Spleen (tissue), 11 donors: ENCODE results near the gene TTC28. TPM values are rescaled to one million over a fixed set of nuclear protein-coding genes. Genes with fewer than 3 reads are reported as not detected.

ENCODE experiments used
- DNase-seq: peaks from one replicate; pipeline ENCODE4 v3.0.0-alpha.2; 2020
- H3K27ac ChIP-seq, 8 donors: fragments of 200-600 bp; sonication (generic) in 7 of 8; 1 replicate in 4 of 8; 2 replicates in 4 of 8; pipeline versions ENCODE4 v1.5.0 to v1.8.0; 2016 to 2021; ENCODE audit warnings: inconsistent platforms in 4 of 8, mild to moderate bottlenecking in 4 of 8, moderate library complexity in 1 of 8
- H3K27me3 ChIP-seq, 7 donors: fragments of 200-600 bp; sonication (generic) in 6 of 7; replicated peaks in 1 of 7; 1 replicate in 4 of 7; 2 replicates in 3 of 7; pipeline versions ENCODE4 v1.5.0 to v1.8.0; 2016 to 2021; ENCODE audit warnings: inconsistent platforms in 3 of 7, mild to moderate bottlenecking in 1 of 7
- H3K36me3 ChIP-seq, 6 donors: fragments of 200-600 bp; sonication (generic) in 5 of 6; 1 replicate in 4 of 6; 2 replicates in 2 of 6; pipeline versions ENCODE4 v1.5.0 to v1.8.0; 2016 to 2021; ENCODE audit warnings: inconsistent platforms in 2 of 6
- H3K4me1 ChIP-seq, 6 donors: fragments of 200-600 bp; sonication (generic) in 5 of 6; 1 replicate in 3 of 6; 2 replicates in 3 of 6; pipeline versions ENCODE4 v1.5.0 to v1.8.0; 2016 to 2021; ENCODE audit warnings: inconsistent platforms in 3 of 6
- H3K4me3 ChIP-seq, 8 donors: fragments of 200-600 bp; sonication (generic) in 7 of 8; 1 replicate in 4 of 8; 2 replicates in 4 of 8; pipeline versions ENCODE4 v1.5.0 to v1.8.0; 2016 to 2021; ENCODE audit warnings: inconsistent platforms in 4 of 8, mild to moderate bottlenecking in 4 of 8, moderate library complexity in 2 of 8
- H3K9me3 ChIP-seq, 8 donors: fragments of 200-600 bp; sonication (generic) in 7 of 8; 1 replicate in 4 of 8; 2 replicates in 4 of 8; pipeline versions ENCODE4 v1.5.0 to v1.8.0; 2016 to 2021; ENCODE audit warnings: inconsistent platforms in 4 of 8
- CTCF ChIP-seq, 11 experiments: fragments of 200-600 bp in 7 of 11; fragments of 450-650 bp in 4 of 11; sonication (generic) in 4 of 11; IDR thresholded peaks in 8 of 11; conservative IDR thresholded peaks in 3 of 11; 1 replicate in 7 of 11; 2 replicates in 4 of 11; pipeline versions ENCODE4 v1.4.0 to v1.8.0; 2016 to 2021; ENCODE audit warnings: antibody characterized with exemption in 11 of 11, inconsistent platforms in 4 of 11, mild to moderate bottlenecking in 1 of 11
- POLR2A ChIP-seq, 3 donors: fragments of 450-650 bp; IDR thresholded peaks; one replicate each; pipeline ENCODE4 v1.5.1; 2017; ENCODE audit warnings: antibody characterized with exemption in 3 of 3, mild to moderate bottlenecking in 1 of 3
- POLR2AphosphoS5 ChIP-seq, 3 donors: sonication (generic); formaldehyde crosslinking; IDR thresholded peaks; one replicate each; pipeline ENCODE4 v1.5.1; 2017; ENCODE audit warnings: antibody characterized with exemption in 3 of 3
- WGBS, 5 donors: extraction: QIAGEN DNeasy Blood & Tissue Kit in 3 of 5; methylation state at CpG; one replicate each; pipeline versions ENCODE4 v1.1.5 to v1.1.7; 2013 to 2018; 5-methylcytosine and 5-hydroxymethylcytosine counted together
- intact Hi-C: fragments of 100-400 bp; cut with DNase I; formaldehyde crosslinking; loops from one replicate; pipeline ENCODE4 v1.15.0; 2023; ENCODE audit warnings: low total_unique reads
- polyA plus RNA-seq, 3 donors: library from polyadenylated mRNA; stranded (reverse); fragments of 200-250 nt; gene quantifications; one replicate each; pipeline ENCODE4 v1.2.1, GENCODE V29; 2013
- total RNA-seq, 7 donors: library from RNA; depleted of rRNA in 3 of 7; stranded (reverse); fragments of >200 nt in 3 of 7; fragmentation: NEBNext Ultra II Directional in 4 of 7; extraction: Animal tissue kit (Norgen Biotek cat#: 25700) in 4 of 7; gene quantifications; one replicate each; pipeline versions ENCODE4 v1.1.0 to v1.2.1, GENCODE V29; 2016 to 2021
- donor health status: healthy with polysubstance abuse.
- donor health status: DM: no; HTN: no; CAD: no; lungs with moderate emphysema.
- donor health status: DM: no; HTN: no; CAD: no.
- donor health status: Bipolar disorder and iron deficiency.
- donor health status: healthy.
- donor health status: DM: no; HTN: no; CAD: no.
- donor health status: DM: yes; HTN: yes; CAD: no.

TTC28 gene
- total and polyA plus RNA-seq, 10 donors, result 0.62 to 69.0 (median 33.5) TPM

- no peaks in the 10 kb centered on the region for H3K9me3 ChIP-seq
- no peak for DNase-seq
- no peak overlapping the region for H3K4me3 ChIP-seq
- WGBS, 5 donors, result 95 to 100% (median 98%) methylated on average over 1 of the region's 1 CpG
- H3K36me3 ChIP-seq, result no peaks in the 10 kb centered on the region
- H3K4me1 ChIP-seq, result peaks cover 0 to 7% (median under 1%) of the 10 kb centered on the region in 6 donors
- intact Hi-C loops, result no loop called here
- TF ChIP-seq CTCF (IDR thresholded peaks at IDR 0.05 in 8 of 11, conservative IDR thresholded peaks at IDR 0.05 in 3 of 11) (no peak), POLR2A (IDR thresholded peaks at IDR 0.05) (no peak), POLR2AphosphoS5 (IDR thresholded peaks at IDR 0.05) (no peak)
- H3K27ac ChIP-seq, result no peak overlapping the region
- no peaks in the 10 kb centered on the region for H3K27me3 ChIP-seq
These were observed 264.7 kb downstream of the TTC28 start for GRCh38 chr22:28414913-28415312.

GRCh38 chr22:28413612-28414399, 265.8 kb downstream of the TTC28 start:
- Histone ChIP-seq H3K27ac (no peak overlapping the region), H3K9me3 (no peaks in the 10 kb centered on the region), H3K4me3 (no peak overlapping the region), H3K36me3 (no peaks in the 10 kb centered on the region), H3K27me3 (no peaks in the 10 kb centered on the region), H3K4me1 (peaks cover 0 to 4% (median 0%) of the 10 kb centered on the region in 6 donors)
- no peak for DNase-seq
- WGBS, 5 donors, result 76 to 89% (median 87%) methylated on average over 2 of the region's 2 CpGs
- intact Hi-C loops, result no loop called here
- no peak for TF ChIP-seq CTCF (IDR thresholded peaks at IDR 0.05 in 8 of 11, conservative IDR thresholded peaks at IDR 0.05 in 3 of 11)
- no peak for TF ChIP-seq POLR2A (IDR thresholded peaks at IDR 0.05)
- no peak for TF ChIP-seq POLR2AphosphoS5 (IDR thresholded peaks at IDR 0.05)

DNA sequence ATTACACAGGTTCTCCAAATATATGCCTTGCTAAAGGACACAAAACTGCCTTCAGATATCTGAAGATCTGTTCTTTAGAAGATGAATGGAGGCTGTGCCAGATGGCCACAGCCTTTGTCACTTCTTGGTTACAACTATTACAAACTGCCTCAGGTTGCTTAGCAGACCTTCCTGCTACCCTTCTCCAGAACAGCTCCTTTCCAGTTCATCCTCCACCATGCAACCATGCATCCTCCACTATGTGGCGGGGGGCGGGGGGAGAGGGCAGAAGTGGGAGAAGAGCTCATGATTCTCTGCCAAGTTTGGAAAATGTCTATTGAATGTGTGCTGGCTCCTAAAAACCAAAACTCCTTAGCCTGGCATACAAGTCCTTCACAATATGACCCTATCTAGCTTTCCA, 267.5 kb downstream of the TTC28 start:
- Histone ChIP-seq H3K36me3 (no peaks in the 10 kb centered on the region), H3K4me1 (peaks cover 0 to 4% (median 0%) of the 10 kb centered on the region in 6 donors), H3K4me3 (no peak overlapping the region), H3K9me3 (no peaks in the 10 kb centered on the region), H3K27me3 (no peaks in the 10 kb centered on the region), H3K27ac (no peak overlapping the region)
- intact Hi-C loops, result no loop called here
- WGBS, 5 donors, result 91 to 100% (median 100%) methylated on average over 2 of the region's 2 CpGs
- no peak for DNase-seq
- no peak for TF ChIP-seq POLR2AphosphoS5 (IDR thresholded peaks at IDR 0.05)
- no peak for TF ChIP-seq POLR2A (IDR thresholded peaks at IDR 0.05)
- no peak for TF ChIP-seq CTCF (IDR thresholded peaks at IDR 0.05 in 8 of 11, conservative IDR thresholded peaks at IDR 0.05 in 3 of 11)

DNA sequence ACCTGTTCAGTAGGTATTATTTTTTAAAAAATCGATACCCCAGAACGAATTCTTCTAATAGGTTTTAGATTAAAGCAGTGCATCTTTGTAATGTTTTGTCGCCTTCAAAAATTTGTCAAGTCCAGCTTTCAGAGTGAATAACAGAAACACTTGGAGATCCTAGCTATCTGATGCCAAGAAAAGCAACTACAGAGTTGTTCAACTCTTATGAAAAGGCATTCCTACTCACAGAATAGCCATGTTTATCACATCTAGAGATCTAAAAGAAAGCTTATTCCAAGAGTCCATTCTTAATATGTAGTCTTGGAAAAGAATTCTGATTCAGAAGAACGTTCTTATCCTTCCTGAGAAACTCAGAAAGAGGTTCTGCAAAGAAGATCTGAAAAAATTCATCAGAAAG, 268.5 kb downstream of the TTC28 start:
- intact Hi-C loops, result no loop called here
- no peak for DNase-seq
- no peak overlapping the region for H3K4me3 ChIP-seq
- no peaks in the 10 kb centered on the region for H3K36me3 ChIP-seq
- H3K27me3 ChIP-seq, result no peaks in the 10 kb centered on the region
- H3K4me1 ChIP-seq, result peaks cover 0 to 4% (median 0%) of the 10 kb centered on the region in 6 donors
- 86 to 95% (median 90%) methylated on average over 4 of the region's 4 CpGs for WGBS, 5 donors
- no peaks in the 10 kb centered on the region for H3K9me3 ChIP-seq
- no peak overlapping the region for H3K27ac ChIP-seq
- TF ChIP-seq POLR2A (IDR thresholded peaks at IDR 0.05) (no peak), POLR2AphosphoS5 (IDR thresholded peaks at IDR 0.05) (no peak), CTCF (IDR thresholded peaks at IDR 0.05 in 8 of 11, conservative IDR thresholded peaks at IDR 0.05 in 3 of 11) (no peak)
